ENCODE measurements around the gene TMEM52. TPM values are rescaled to one million over a fixed set of nuclear protein-coding genes. Genes with fewer than 3 reads are reported as not detected.

Gene TMEM52
- polyA plus RNA-seq, 3 donors: 2.3 TPM; not detected in 2

GRCh38 chr1:1891349-1892078 is 27.6 kb downstream of the TMEM52 start:
- peaks cover 0 to 8% of the 10 kb centered on the region in 2 donors for H3K36me3 Mint-ChIP-seq
- H4K20me1 ChIP-seq (ENCODE audit: insufficient read depth, low read length): peaks cover 46% of the 10 kb centered on the region
- H2AFZ ChIP-seq (ENCODE audit: insufficient read depth, low read depth, low read length, poor library complexity, severe bottlenecking): peak overlapping the region; percentile 86
- peaks cover 10 to 25% (median 17%) of the 10 kb centered on the region in 3 donors for H3K27me3 Mint-ChIP-seq (ENCODE audit: low read depth in 3 of 3)
- DNase-seq: peak; percentile 47 to 74 (median 71)
- peak overlapping the region; percentile 93 for H3K9ac ChIP-seq (ENCODE audit: insufficient read depth, low read length, poor library complexity, severe bottlenecking)
- H3K9me3 Mint-ChIP-seq: peaks cover 0 to 2% (median 0%) of the 10 kb centered on the region in 7 donors
- no peak for TF ChIP-seq CTCF (IDR thresholded peaks at IDR 0.05)
- peaks cover 47% of the 10 kb centered on the region for H3K4me1 Mint-ChIP-seq
- H3K27ac ChIP-seq (ENCODE audit: low read depth in 1 of 2, low read length in 2 of 2): peak overlapping the region; percentile 39 to 87
- H3K4me1 ChIP-seq (ENCODE audit: control insufficient read depth in 1 of 2, insufficient read depth in 2 of 2, low read length in 2 of 2): peaks cover 28 to 38% of the 10 kb centered on the region in 2 donors
- H3K4me3 ChIP-seq (replicated peaks in 1 of 3; ENCODE audit: low read depth in 2 of 3, low read length in 3 of 3): peak overlapping the region; percentile 48 to 81 (median 75)
- peak overlapping the region; percentile 76 to 89 for H3K4me3 Mint-ChIP-seq
- intact Hi-C loops (cut with micrococcal nuclease): loop anchor here (5.0 to 10.0 kb wide), 4 partner anchors 34 to 114 kb away; partner anchors contain the start of gene NADK (in 1 of the 2)
- no peaks in the 10 kb centered on the region for H3K9me3 ChIP-seq (replicated peaks in 1 of 2; ENCODE audit: control insufficient read depth in 1 of 2, insufficient read depth in 1 of 2, low read length in 2 of 2)
- no peaks in the 10 kb centered on the region for H3K36me3 ChIP-seq (replicated peaks in 1 of 2; ENCODE audit: control insufficient read depth in 1 of 2, insufficient read depth in 2 of 2, low read length in 2 of 2)
- H3K4me2 ChIP-seq (replicated peaks; ENCODE audit: extremely low read depth, low read length, poor library complexity, severe bottlenecking): peak overlapping the region; percentile 93
- 0% methylated on average over 44 of the region's 59 CpGs for WGBS (ENCODE audit: insufficient coverage)
- H3K27me3 ChIP-seq (ENCODE audit: control insufficient read depth in 2 of 2, insufficient read depth in 2 of 2, low read length in 2 of 2): peaks cover 0 to 11% of the 10 kb centered on the region in 2 donors
- peak overlapping the region; percentile 72 to 87 (median 83) for H3K27ac Mint-ChIP-seq
- H3K79me2 ChIP-seq (ENCODE audit: insufficient read depth, low read length): peaks cover 57% of the 10 kb centered on the region

GRCh38 chr1:1890506-1891348 is 28.4 kb downstream of the TMEM52 start, which contains the start of gene GNB1:
TSS of gene GNB1 (minus strand) at chr1:1891087. CDS start at chr1:1825453, 65,634 bp downstream.
- no peaks in the 10 kb centered on the region for H3K9me3 ChIP-seq (replicated peaks in 1 of 2; ENCODE audit: control insufficient read depth in 1 of 2, insufficient read depth in 1 of 2, low read length in 2 of 2)
- peaks cover 0 to 6% of the 10 kb centered on the region in 2 donors for H3K27me3 ChIP-seq (ENCODE audit: control insufficient read depth in 2 of 2, insufficient read depth in 2 of 2, low read length in 2 of 2)
- peaks cover 9 to 18% (median 16%) of the 10 kb centered on the region in 3 donors for H3K27me3 Mint-ChIP-seq (ENCODE audit: low read depth in 3 of 3)
- H3K9me3 Mint-ChIP-seq: peaks cover 0 to 2% (median 0%) of the 10 kb centered on the region in 7 donors
- H3K36me3 Mint-ChIP-seq: peaks cover 3 to 8% of the 10 kb centered on the region in 2 donors
- H3K4me3 Mint-ChIP-seq: peak within 1 kb of the TSS; percentile 87 to 89
- H3K79me2 ChIP-seq (ENCODE audit: insufficient read depth, low read length): peaks cover 65% of the 10 kb centered on the region
- H3K4me1 Mint-ChIP-seq: peaks cover 53% of the 10 kb centered on the region
- TF ChIP-seq CTCF (IDR thresholded peaks at IDR 0.05): no peak
- H3K4me3 ChIP-seq (replicated peaks in 1 of 3; ENCODE audit: low read depth in 2 of 3, low read length in 3 of 3): peak within 1 kb of the TSS; percentile 76 to 98 (median 89)
- DNase-seq: peak; percentile 85 to 92 (median 89)
- peak within 1 kb of the TSS; percentile 93 for H3K4me2 ChIP-seq (replicated peaks; ENCODE audit: extremely low read depth, low read length, poor library complexity, severe bottlenecking)
- H2AFZ ChIP-seq (ENCODE audit: insufficient read depth, low read depth, low read length, poor library complexity, severe bottlenecking): peak within 1 kb of the TSS; percentile 86
- peak within 1 kb of the TSS; percentile 93 for H3K9ac ChIP-seq (ENCODE audit: insufficient read depth, low read length, poor library complexity, severe bottlenecking)
- H3K27ac Mint-ChIP-seq: peak within 1 kb of the TSS; percentile 83 to 93 (median 88)
- under 1% methylated on average over 130 of the region's 137 CpGs for WGBS (ENCODE audit: insufficient coverage)
- H3K36me3 ChIP-seq (replicated peaks in 1 of 2; ENCODE audit: control insufficient read depth in 1 of 2, insufficient read depth in 2 of 2, low read length in 2 of 2): no peaks in the 10 kb centered on the region
- intact Hi-C loops (cut with micrococcal nuclease): loop anchor here (5.0 to 10.0 kb wide), 4 partner anchors 33 to 113 kb away; partner anchors contain the start of gene NADK (in 1 of the 2)
- H3K27ac ChIP-seq (ENCODE audit: low read depth in 1 of 2, low read length in 2 of 2): peak within 1 kb of the TSS; percentile 76 to 91
- peaks cover 54% of the 10 kb centered on the region for H4K20me1 ChIP-seq (ENCODE audit: insufficient read depth, low read length)
- H3K4me1 ChIP-seq (ENCODE audit: control insufficient read depth in 1 of 2, insufficient read depth in 2 of 2, low read length in 2 of 2): peaks cover 34 to 45% of the 10 kb centered on the region in 2 donors
